ENCODE data around the gene TOM1L2.

Gene TOM1L2

GRCh38 chr17:17806611-17807274, 165.5 kb downstream of the TOM1L2 start:
- peaks cover 4% of the 10 kb centered on the region for H3K36me3 ChIP-seq (ENCODE audit: control insufficient read depth, insufficient read depth, low read length)
- no peak overlapping the region for H3K4me3 ChIP-seq (ENCODE audit: insufficient read depth, low read depth, low read length, poor library complexity, severe bottlenecking)
- H3K4me1 ChIP-seq (ENCODE audit: control insufficient read depth, insufficient read depth, low read length, poor library complexity, severe bottlenecking) = no peaks in the 10 kb centered on the region
- H3K9me3 ChIP-seq (ENCODE audit: control insufficient read depth, low read length) = no peaks in the 10 kb centered on the region
- no peak for DNase-seq
- no peaks in the 10 kb centered on the region for H3K27me3 ChIP-seq (replicated peaks; ENCODE audit: control insufficient read depth, insufficient read depth, low read length, poor library complexity, severe bottlenecking)
- H3K27ac ChIP-seq (ENCODE audit: insufficient read depth, low read length, poor library complexity, severe bottlenecking) = no peak overlapping the region

- no peak overlapping the region for H3K27ac ChIP-seq (ENCODE audit: insufficient read depth, low read length, poor library complexity, severe bottlenecking)
- no peaks in the 10 kb centered on the region for H3K4me1 ChIP-seq (ENCODE audit: control insufficient read depth, insufficient read depth, low read length, poor library complexity, severe bottlenecking)
- H3K36me3 ChIP-seq (ENCODE audit: control insufficient read depth, insufficient read depth, low read length) = no peaks in the 10 kb centered on the region
- no peak for DNase-seq
- H3K4me3 ChIP-seq (ENCODE audit: insufficient read depth, low read depth, low read length, poor library complexity, severe bottlenecking) = no peak overlapping the region
- H3K27me3 ChIP-seq (replicated peaks; ENCODE audit: control insufficient read depth, insufficient read depth, low read length, poor library complexity, severe bottlenecking) = no peaks in the 10 kb centered on the region
- H3K9me3 ChIP-seq (ENCODE audit: control insufficient read depth, low read length) = no peaks in the 10 kb centered on the region
Observed at GRCh38 chr17:17806035-17806434, 166.2 kb downstream of the TOM1L2 start.

GRCh38 chr17:17805575-17805974, 166.6 kb downstream of the TOM1L2 start:
- no peaks in the 10 kb centered on the region for H3K9me3 ChIP-seq (ENCODE audit: control insufficient read depth, low read length)
- no peaks in the 10 kb centered on the region for H3K27me3 ChIP-seq (replicated peaks; ENCODE audit: control insufficient read depth, insufficient read depth, low read length, poor library complexity, severe bottlenecking)
- no peak overlapping the region for H3K4me3 ChIP-seq (ENCODE audit: insufficient read depth, low read depth, low read length, poor library complexity, severe bottlenecking)
- H3K27ac ChIP-seq (ENCODE audit: insufficient read depth, low read length, poor library complexity, severe bottlenecking) = no peak overlapping the region
- no peak for DNase-seq
- H3K36me3 ChIP-seq (ENCODE audit: control insufficient read depth, insufficient read depth, low read length) = no peaks in the 10 kb centered on the region
- H3K4me1 ChIP-seq (ENCODE audit: control insufficient read depth, insufficient read depth, low read length, poor library complexity, severe bottlenecking) = no peaks in the 10 kb centered on the region

- H3K36me3 ChIP-seq (ENCODE audit: control insufficient read depth, insufficient read depth, low read length) = no peaks in the 10 kb centered on the region
- H3K27ac ChIP-seq (ENCODE audit: insufficient read depth, low read length, poor library complexity, severe bottlenecking) = no peak overlapping the region
Observed at GRCh38 chr17:17804007-17804406, 168.2 kb downstream of the TOM1L2 start.

GRCh38 chr17:17801800-17802481, 170.3 kb downstream of the TOM1L2 start:
- Histone ChIP-seq H3K4me3 (ENCODE audit: insufficient read depth, low read depth, low read length, poor library complexity, severe bottlenecking) (no peak overlapping the region), H3K4me1 (ENCODE audit: control insufficient read depth, insufficient read depth, low read length, poor library complexity, severe bottlenecking) (no peaks in the 10 kb centered on the region), H3K36me3 (ENCODE audit: control insufficient read depth, insufficient read depth, low read length) (no peaks in the 10 kb centered on the region)

More at GRCh38 chr17:17804007-17804406, 168.2 kb downstream of the TOM1L2 start:
- Histone ChIP-seq H3K4me1 (ENCODE audit: control insufficient read depth, insufficient read depth, low read length, poor library complexity, severe bottlenecking) (no peaks in the 10 kb centered on the region), H3K4me3 (ENCODE audit: insufficient read depth, low read depth, low read length, poor library complexity, severe bottlenecking) (no peak overlapping the region), H3K9me3 (ENCODE audit: control insufficient read depth, low read length) (no peaks in the 10 kb centered on the region), H3K27me3 (replicated peaks; ENCODE audit: control insufficient read depth, insufficient read depth, low read length, poor library complexity, severe bottlenecking) (no peaks in the 10 kb centered on the region)
- DNase-seq = no peak

GRCh38 chr17:17800504-17801021, 171.6 kb downstream of the TOM1L2 start:
- no peak overlapping the region for H3K27ac ChIP-seq (ENCODE audit: insufficient read depth, low read length, poor library complexity, severe bottlenecking)
- H3K4me1 ChIP-seq (ENCODE audit: control insufficient read depth, insufficient read depth, low read length, poor library complexity, severe bottlenecking) = no peaks in the 10 kb centered on the region
- H3K27me3 ChIP-seq (replicated peaks; ENCODE audit: control insufficient read depth, insufficient read depth, low read length, poor library complexity, severe bottlenecking) = no peaks in the 10 kb centered on the region
- no peak overlapping the region for H3K4me3 ChIP-seq (ENCODE audit: insufficient read depth, low read depth, low read length, poor library complexity, severe bottlenecking)
- H3K36me3 ChIP-seq (ENCODE audit: control insufficient read depth, insufficient read depth, low read length) = no peaks in the 10 kb centered on the region
- no peaks in the 10 kb centered on the region for H3K9me3 ChIP-seq (ENCODE audit: control insufficient read depth, low read length)
- no peak for DNase-seq

More at GRCh38 chr17:17801800-17802481, 170.3 kb downstream of the TOM1L2 start:
- Histone ChIP-seq H3K27me3 (replicated peaks; ENCODE audit: control insufficient read depth, insufficient read depth, low read length, poor library complexity, severe bottlenecking) (no peaks in the 10 kb centered on the region), H3K27ac (ENCODE audit: insufficient read depth, low read length, poor library complexity, severe bottlenecking) (no peak overlapping the region), H3K9me3 (ENCODE audit: control insufficient read depth, low read length) (no peaks in the 10 kb centered on the region)
- no peak for DNase-seq

GRCh38 chr17:17798573-17799255, 173.5 kb downstream of the TOM1L2 start:
- Histone ChIP-seq H3K4me3 (ENCODE audit: insufficient read depth, low read depth, low read length, poor library complexity, severe bottlenecking) (no peak overlapping the region), H3K36me3 (ENCODE audit: control insufficient read depth, insufficient read depth, low read length) (no peaks in the 10 kb centered on the region), H3K27me3 (replicated peaks; ENCODE audit: control insufficient read depth, insufficient read depth, low read length, poor library complexity, severe bottlenecking) (no peaks in the 10 kb centered on the region), H3K4me1 (ENCODE audit: control insufficient read depth, insufficient read depth, low read length, poor library complexity, severe bottlenecking) (no peaks in the 10 kb centered on the region), H3K9me3 (ENCODE audit: control insufficient read depth, low read length) (no peaks in the 10 kb centered on the region), H3K27ac (ENCODE audit: insufficient read depth, low read length, poor library complexity, severe bottlenecking) (no peak overlapping the region)
- no peak for DNase-seq

GRCh38 chr17:17798010-17798556, 174.1 kb downstream of the TOM1L2 start:
- Histone ChIP-seq H3K36me3 (ENCODE audit: control insufficient read depth, insufficient read depth, low read length) (no peaks in the 10 kb centered on the region), H3K9me3 (ENCODE audit: control insufficient read depth, low read length) (no peaks in the 10 kb centered on the region), H3K27me3 (replicated peaks; ENCODE audit: control insufficient read depth, insufficient read depth, low read length, poor library complexity, severe bottlenecking) (no peaks in the 10 kb centered on the region), H3K4me3 (ENCODE audit: insufficient read depth, low read depth, low read length, poor library complexity, severe bottlenecking) (no peak overlapping the region), H3K4me1 (ENCODE audit: control insufficient read depth, insufficient read depth, low read length, poor library complexity, severe bottlenecking) (peaks cover 5% of the 10 kb centered on the region), H3K27ac (ENCODE audit: insufficient read depth, low read length, poor library complexity, severe bottlenecking) (no peak overlapping the region)
- no peak for DNase-seq

GRCh38 chr17:17797119-17797809, 174.9 kb downstream of the TOM1L2 start:
- H3K9me3 ChIP-seq (ENCODE audit: control insufficient read depth, low read length) = no peaks in the 10 kb centered on the region
- peaks cover 8% of the 10 kb centered on the region for H3K4me1 ChIP-seq (ENCODE audit: control insufficient read depth, insufficient read depth, low read length, poor library complexity, severe bottlenecking)
- H3K27ac ChIP-seq (ENCODE audit: insufficient read depth, low read length, poor library complexity, severe bottlenecking) = no peak overlapping the region
- no peaks in the 10 kb centered on the region for H3K27me3 ChIP-seq (replicated peaks; ENCODE audit: control insufficient read depth, insufficient read depth, low read length, poor library complexity, severe bottlenecking)
- no peak for DNase-seq
- no peak overlapping the region for H3K4me3 ChIP-seq (ENCODE audit: insufficient read depth, low read depth, low read length, poor library complexity, severe bottlenecking)
- no peaks in the 10 kb centered on the region for H3K36me3 ChIP-seq (ENCODE audit: control insufficient read depth, insufficient read depth, low read length)

Measured in effector memory CD4-positive, alpha-beta T cell (primary cell).